Stimulated activated CD4-positive, alpha-beta T cell treated with anti-CD3 and anti-CD28 coated beads, Interleukin-12 subunit alpha, Interleukin-12 subunit beta, amount 100 ng/mL, for 4 hours (primary cell): ENCODE measurements around the gene APBB1.

ENCODE experiments used
- DNase-seq: peaks from one replicate; pipeline ENCODE4 v3.0.0-alpha.2; 2020

Gene APBB1

GRCh38 chr11:6419009-6419631 lies at the start of gene APBB1:
APBB1 (minus strand) TSS chr11:6419094; CDS start chr11:6411347, 7,747 bp downstream.
- peak; percentile 74 for DNase-seq

GRCh38 chr11:6459099-6459450 lies 40.2 kb upstream of the APBB1 start:
- DNase-seq = no peak

GRCh38 chr11:6458352-6459098 lies 39.6 kb upstream of the APBB1 start:
- DNase-seq = no peak

- DNase-seq = no peak
Observed at GRCh38 chr11:6457581-6458320, 38.9 kb upstream of the APBB1 start.

GRCh38 chr11:6456361-6457073 lies 37.6 kb upstream of the APBB1 start:
- no peak for DNase-seq

- no peak for DNase-seq
Observed at GRCh38 chr11:6455070-6455469, 36.2 kb upstream of the APBB1 start.

GRCh38 chr11:6453152-6453551 lies 34.3 kb upstream of the APBB1 start:
- no peak for DNase-seq

- no peak for DNase-seq
Observed at GRCh38 chr11:6452219-6452618, 33.3 kb upstream of the APBB1 start.

GRCh38 chr11:6448574-6448973 lies 29.7 kb upstream of the APBB1 start:
- DNase-seq = no peak

GRCh38 chr11:6443269-6444003 lies 24.5 kb upstream of the APBB1 start:
- peak; percentile 40 for DNase-seq

GRCh38 chr11:6442441-6442840 lies 23.5 kb upstream of the APBB1 start:
- no peak for DNase-seq

- DNase-seq = no peak
Observed at GRCh38 chr11:6440906-6441358, 22.0 kb upstream of the APBB1 start, which contains the start of gene HPX. HPX (minus strand) TSS chr11:6440987; CDS start chr11:6440963, 24 bp downstream.

GRCh38 chr11:6438979-6439571 lies 20.2 kb upstream of the APBB1 start:
- DNase-seq = peak; percentile 17

GRCh38 chr11:6437993-6438392 lies 19.1 kb upstream of the APBB1 start:
- DNase-seq = no peak

GRCh38 chr11:6437423-6437822 lies 18.5 kb upstream of the APBB1 start:
- no peak for DNase-seq

- DNase-seq = no peak
Observed at GRCh38 chr11:6433998-6434660, 15.2 kb upstream of the APBB1 start.

- no peak for DNase-seq
Observed at GRCh38 chr11:6431861-6432260, 13.0 kb upstream of the APBB1 start.

GRCh38 chr11:6427516-6427915 lies 8.6 kb upstream of the APBB1 start:
- no peak for DNase-seq

GRCh38 chr11:6420677-6421076 lies 1.8 kb upstream of the APBB1 start:
- DNase-seq = no peak

- no peak for DNase-seq
Observed at GRCh38 chr11:6418557-6419008, 311 bp downstream of the APBB1 start.

GRCh38 chr11:6417907-6418556 lies 862 bp downstream of the APBB1 start:
- DNase-seq = no peak
